EL (cell line): ENCODE data around the gene UPK3BL1.
A peak's percentile ranks its signal among the peaks of the same experiment; 100 is the strongest.
"Not testable (repeated sequence)": the region's sequence is repeated elsewhere in the genome, so short reads cannot be mapped to it uniquely, and the experiment has no call there.

Source experiments
- DNase-seq: peaks from one replicate; pipeline ENCODE4 v3.0.0-alpha.2; 2016

UPK3BL1 gene

GRCh38 chr7:102642691-102643090, at the start of gene UPK3BL1:
UPK3BL1 (minus strand) TSS chr7:102642791; CDS start chr7:102642741, 50 bp downstream.
- not testable (repeated sequence) for DNase-seq

- not testable (repeated sequence) for DNase-seq
Observed at GRCh38 chr7:102690602-102691001, 48.0 kb upstream of the UPK3BL1 start.

GRCh38 chr7:102689436-102690282, 47.1 kb upstream of the UPK3BL1 start:
- DNase-seq: not testable (repeated sequence)

- DNase-seq: not testable (repeated sequence)
Observed at GRCh38 chr7:102688299-102689036, 45.9 kb upstream of the UPK3BL1 start.

GRCh38 chr7:102682560-102682959, 40.0 kb upstream of the UPK3BL1 start:
- DNase-seq: not testable (repeated sequence)

GRCh38 chr7:102680780-102681179, 38.2 kb upstream of the UPK3BL1 start:
- DNase-seq: not testable (repeated sequence)

GRCh38 chr7:102675545-102675944, 33.0 kb upstream of the UPK3BL1 start:
- not testable (repeated sequence) for DNase-seq

- DNase-seq: not testable (repeated sequence)
Observed at GRCh38 chr7:102673447-102674067, 31.0 kb upstream of the UPK3BL1 start.

GRCh38 chr7:102671956-102672307, 29.3 kb upstream of the UPK3BL1 start:
- not testable (repeated sequence) for DNase-seq

GRCh38 chr7:102671166-102671955, 28.8 kb upstream of the UPK3BL1 start, which contains the start of gene POLR2J2:
POLR2J2 (minus strand) TSS chr7:102671663; CDS start chr7:102671601, 62 bp downstream.
- DNase-seq: peak; percentile 88

GRCh38 chr7:102667523-102667922, 24.9 kb upstream of the UPK3BL1 start:
- not testable (repeated sequence) for DNase-seq

- DNase-seq: not testable (repeated sequence)
Observed at GRCh38 chr7:102666850-102667249, 24.3 kb upstream of the UPK3BL1 start.

GRCh38 chr7:102664765-102665164, 22.2 kb upstream of the UPK3BL1 start:
- DNase-seq: not testable (repeated sequence)

GRCh38 chr7:102649924-102650323, 7.3 kb upstream of the UPK3BL1 start, which contains the start of gene SPDYE2B:
SPDYE2B (plus strand) TSS chr7:102650319; CDS start chr7:102652349, 2,030 bp downstream.
- not testable (repeated sequence) for DNase-seq

- not testable (repeated sequence) for DNase-seq
Observed at GRCh38 chr7:102647813-102648212, 5.2 kb upstream of the UPK3BL1 start.

- not testable (repeated sequence) for DNase-seq
Observed at GRCh38 chr7:102643404-102643803, 813 bp upstream of the UPK3BL1 start.

- DNase-seq: peak; percentile 2
Observed at GRCh38 chr7:102638848-102639247, 3.7 kb downstream of the UPK3BL1 start.

GRCh38 chr7:102636956-102637355, 5.6 kb downstream of the UPK3BL1 start:
- DNase-seq: not testable (repeated sequence)

GRCh38 chr7:102635354-102635753, 7.2 kb downstream of the UPK3BL1 start:
- DNase-seq: not testable (repeated sequence)

GRCh38 chr7:102634299-102634698, 8.3 kb downstream of the UPK3BL1 start:
- not testable (repeated sequence) for DNase-seq

- DNase-seq: not testable (repeated sequence)
Observed at GRCh38 chr7:102630622-102631021, 12.0 kb downstream of the UPK3BL1 start.
